Stomach (tissue), 9 donors: ENCODE results near the gene CES1. TPM values are rescaled to one million over a fixed set of nuclear protein-coding genes. Genes with fewer than 3 reads are reported as not detected.

Source experiments
- DNase-seq, 2 donors: peaks; one replicate each; pipeline versions ENCODE4 v3.0.0 to v3.0.0-alpha.2; 2013 to 2019
- H3K27ac ChIP-seq, 5 donors: fragments of 200-600 bp in 4 of 5; sonication (generic) in 4 of 5; one replicate each; pipeline ENCODE4 v1.5.1; 2013 to 2019; ENCODE audit warnings: mild to moderate bottlenecking in 1 of 5, moderate library complexity in 1 of 5
- H3K27me3 ChIP-seq, 3 donors: fragments of 200-600 bp; sonication (generic); one replicate each; pipeline ENCODE4 v1.5.1; 2017 to 2019; ENCODE audit warnings: mixed run types in 1 of 3
- H3K36me3 ChIP-seq, 4 donors: fragments of 200-600 bp; sonication (generic); 1 replicate in 3 of 4; 2 replicates in 1 of 4; pipeline ENCODE4 v1.5.1; 2016 to 2019
- H3K4me1 ChIP-seq, 4 donors: fragments of 200-600 bp; sonication (generic); one replicate each; pipeline ENCODE4 v1.5.1; 2016 to 2019
- H3K4me3 ChIP-seq, 4 donors: fragments of 200-600 bp; sonication (generic) in 3 of 4; one replicate each; pipeline ENCODE4 v1.5.1; 2016 to 2019; ENCODE audit warnings: mild to moderate bottlenecking in 1 of 4
- H3K9me3 ChIP-seq, 4 donors: fragments of 200-600 bp; sonication (generic); one replicate each; pipeline ENCODE4 v1.5.1; 2016 to 2019
- EP300 ChIP-seq: sonication (generic); formaldehyde crosslinking; IDR thresholded peaks from one replicate; pipeline ENCODE4 v1.6.1; 2017; ENCODE audit warnings: antibody characterized with exemption
- POLR2A ChIP-seq, 4 donors: fragments of 450-650 bp; IDR thresholded peaks; one replicate each; pipeline ENCODE4 v1.6.1; 2016; ENCODE audit warnings: antibody characterized with exemption in 4 of 4, control low read depth in 2 of 4, mild to moderate bottlenecking in 1 of 4, moderate library complexity in 1 of 4
- POLR2AphosphoS5 ChIP-seq, 3 donors: sonication (generic); formaldehyde crosslinking; IDR thresholded peaks; one replicate each; pipeline ENCODE4 v1.6.1; 2016; ENCODE audit warnings: antibody characterized with exemption in 3 of 3
- WGBS, 5 donors: extraction: QIAGEN DNeasy Blood & Tissue Kit in 3 of 5; methylation state at CpG; one replicate each; pipeline versions ENCODE4 v1.1.5 to v1.1.7; 2013 to 2018; 5-methylcytosine and 5-hydroxymethylcytosine counted together
- intact Hi-C: fragments of 100-400 bp; cut with DNase I; formaldehyde crosslinking; loops from one replicate; pipeline ENCODE4 v1.15.1; 2023; ENCODE audit warnings: low total_unique reads
- polyA plus RNA-seq, 3 donors: library from polyadenylated mRNA; stranded (reverse); fragments of 200-250 nt; gene quantifications; one replicate each; pipeline ENCODE4 v1.2.3, GENCODE V29; 2013
- total RNA-seq, 5 donors: library from RNA; depleted of rRNA; stranded (reverse); fragments of >200 nt; gene quantifications; one replicate each; pipeline versions ENCODE4 v1.1.0 to v1.2.3, GENCODE V29; 2014 to 2016
- TF ChIP-seq, protein P1 (sequence below), 7 experiments: fragments of 450-650 bp in 4 of 7; fragments of 200-600 bp in 3 of 7; sonication (generic) in 3 of 7; IDR thresholded peaks; one replicate each; pipeline ENCODE4 v1.5.1; 2016 to 2019; ENCODE audit warnings: antibody characterized with exemption in 7 of 7, control low read depth in 2 of 7, mild to moderate bottlenecking in 1 of 7
- donor health status: healthy with polysubstance abuse.
- donor health status: Bipolar disorder and iron deficiency.
- donor health status: healthy.

Gene CES1
- total and polyA plus RNA-seq, 8 donors = 2.6 to 173 (median 12.1) TPM; not detected in 1

DNA sequence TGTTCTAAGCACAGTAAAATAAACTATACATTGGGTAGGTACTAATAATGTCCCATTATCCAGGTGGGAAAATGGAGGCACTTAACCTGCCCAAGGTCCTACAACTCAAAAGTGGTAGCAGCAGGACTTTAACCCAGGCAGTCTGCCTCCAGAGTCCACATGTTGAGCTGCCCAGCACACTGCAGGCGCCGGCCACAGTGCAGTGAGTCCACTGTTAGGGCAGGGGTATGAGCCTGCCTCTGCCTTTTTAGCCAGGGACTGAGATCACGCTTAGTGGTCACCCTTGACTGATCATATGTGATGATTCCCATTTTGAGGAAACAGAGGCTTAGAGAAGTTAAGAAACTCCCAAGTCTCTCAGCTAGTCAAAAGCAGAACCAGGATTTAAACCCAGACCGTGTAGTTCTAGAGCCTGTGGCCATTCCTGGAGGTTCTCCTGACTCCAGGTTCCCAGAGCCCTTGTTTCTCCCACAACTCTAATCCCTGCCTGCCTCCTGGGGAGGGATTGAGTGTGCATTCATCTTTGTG, 8.4 kb downstream of the CES1 start:
- H3K27me3 ChIP-seq = peaks cover 0 to 51% (median 8%) of the 10 kb centered on the region in 3 donors
- no peaks in the 10 kb centered on the region for H3K4me1 ChIP-seq
- no peak overlapping the region for H3K27ac ChIP-seq
- H3K4me3 ChIP-seq = no peak overlapping the region
- no peak for TF ChIP-seq EP300
- TF ChIP-seq, protein P1, sequence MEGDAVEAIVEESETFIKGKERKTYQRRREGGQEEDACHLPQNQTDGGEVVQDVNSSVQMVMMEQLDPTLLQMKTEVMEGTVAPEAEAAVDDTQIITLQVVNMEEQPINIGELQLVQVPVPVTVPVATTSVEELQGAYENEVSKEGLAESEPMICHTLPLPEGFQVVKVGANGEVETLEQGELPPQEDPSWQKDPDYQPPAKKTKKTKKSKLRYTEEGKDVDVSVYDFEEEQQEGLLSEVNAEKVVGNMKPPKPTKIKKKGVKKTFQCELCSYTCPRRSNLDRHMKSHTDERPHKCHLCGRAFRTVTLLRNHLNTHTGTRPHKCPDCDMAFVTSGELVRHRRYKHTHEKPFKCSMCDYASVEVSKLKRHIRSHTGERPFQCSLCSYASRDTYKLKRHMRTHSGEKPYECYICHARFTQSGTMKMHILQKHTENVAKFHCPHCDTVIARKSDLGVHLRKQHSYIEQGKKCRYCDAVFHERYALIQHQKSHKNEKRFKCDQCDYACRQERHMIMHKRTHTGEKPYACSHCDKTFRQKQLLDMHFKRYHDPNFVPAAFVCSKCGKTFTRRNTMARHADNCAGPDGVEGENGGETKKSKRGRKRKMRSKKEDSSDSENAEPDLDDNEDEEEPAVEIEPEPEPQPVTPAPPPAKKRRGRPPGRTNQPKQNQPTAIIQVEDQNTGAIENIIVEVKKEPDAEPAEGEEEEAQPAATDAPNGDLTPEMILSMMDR (IDR thresholded peaks at IDR 0.05) = no peak
- no peak for TF ChIP-seq POLR2AphosphoS5 (IDR thresholded peaks at IDR 0.05)
- TF ChIP-seq POLR2A (IDR thresholded peaks at IDR 0.05) = no peak
- intact Hi-C loops = no loop called here
- WGBS, 5 donors = 87 to 90% (median 87%) methylated on average over 4 of the region's 4 CpGs
- no peaks in the 10 kb centered on the region for H3K9me3 ChIP-seq
- no peak for DNase-seq
- peaks cover 0 to 20% (median 0%) of the 10 kb centered on the region in 4 donors for H3K36me3 ChIP-seq

DNA sequence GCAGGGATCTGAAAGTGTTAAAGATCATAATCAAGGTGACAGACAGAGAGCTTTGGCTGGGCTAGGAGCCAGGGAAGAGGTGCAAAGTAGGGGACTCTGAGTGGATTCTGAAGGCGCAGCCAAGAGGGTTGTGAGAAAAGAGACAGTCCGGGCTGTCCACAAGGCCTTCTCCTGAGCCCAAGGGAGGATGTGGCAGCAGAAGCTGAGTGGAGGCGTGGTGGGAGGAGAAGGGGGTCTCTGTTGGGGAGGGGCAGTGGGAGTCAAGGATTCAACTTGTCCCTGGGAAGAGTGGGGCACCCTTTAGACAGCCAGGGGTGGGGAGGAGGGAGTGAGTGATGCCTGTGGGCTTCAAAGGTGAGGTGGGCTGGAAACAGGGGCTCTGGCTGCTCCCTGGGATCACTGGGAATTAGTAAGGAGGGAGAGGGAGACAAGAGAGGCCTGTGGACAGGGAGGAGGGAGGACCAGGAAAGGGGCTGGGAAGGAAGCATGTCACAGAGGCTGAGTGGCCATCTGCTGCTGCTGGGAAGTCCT, 10.6 kb downstream of the CES1 start:
- Histone ChIP-seq H3K36me3 (peaks cover 0 to 20% (median 0%) of the 10 kb centered on the region in 4 donors), H3K27me3 (peaks cover 0 to 53% (median 8%) of the 10 kb centered on the region in 3 donors), H3K4me3 (no peak overlapping the region), H3K27ac (no peak overlapping the region), H3K9me3 (no peaks in the 10 kb centered on the region), H3K4me1 (no peaks in the 10 kb centered on the region)
- DNase-seq = no peak
- intact Hi-C loops = no loop called here
- WGBS, 5 donors = 50 to 69% (median 68%) methylated on average over 3 of the region's 3 CpGs
- TF ChIP-seq POLR2A (IDR thresholded peaks at IDR 0.05) (no peak), POLR2AphosphoS5 (IDR thresholded peaks at IDR 0.05) (no peak), EP300 (no peak)
- TF ChIP-seq, protein P1 (IDR thresholded peaks at IDR 0.05) = no peak

DNA sequence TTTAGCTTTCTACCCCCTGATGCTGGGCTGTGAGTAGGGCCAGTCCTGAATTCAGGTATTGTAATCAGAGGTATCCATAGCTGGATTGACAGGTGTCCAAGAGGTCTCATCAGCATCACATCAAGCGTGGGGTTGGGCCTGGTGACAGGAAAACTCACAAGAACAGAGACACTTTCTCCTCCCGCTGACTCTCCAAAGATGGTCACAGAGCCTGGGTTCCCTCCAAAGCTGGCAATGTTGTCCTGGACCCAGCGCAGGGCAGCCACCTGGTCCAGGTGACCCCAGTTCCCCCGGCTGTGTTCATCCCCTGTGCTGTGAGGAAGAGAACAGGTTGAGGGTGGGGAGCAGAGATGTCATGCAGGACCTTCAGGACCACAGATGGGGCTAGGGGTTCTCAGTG, 11.7 kb downstream of the CES1 start:
- no peak overlapping the region for H3K4me3 ChIP-seq
- H3K27ac ChIP-seq = no peak overlapping the region
- TF ChIP-seq EP300 (no peak), POLR2AphosphoS5 (IDR thresholded peaks at IDR 0.05) (no peak), POLR2A (IDR thresholded peaks at IDR 0.05) (no peak)
- TF ChIP-seq, protein P1 (IDR thresholded peaks at IDR 0.05) = no peak
- 84 to 94% (median 89%) methylated on average over 4 of the region's 4 CpGs for WGBS, 5 donors
- no peaks in the 10 kb centered on the region for H3K9me3 ChIP-seq
- H3K4me1 ChIP-seq = no peaks in the 10 kb centered on the region
- DNase-seq = no peak
- H3K27me3 ChIP-seq = peaks cover 0 to 51% (median 8%) of the 10 kb centered on the region in 3 donors
- peaks cover 0 to 20% (median 0%) of the 10 kb centered on the region in 4 donors for H3K36me3 ChIP-seq
- intact Hi-C loops = no loop called here

DNA sequence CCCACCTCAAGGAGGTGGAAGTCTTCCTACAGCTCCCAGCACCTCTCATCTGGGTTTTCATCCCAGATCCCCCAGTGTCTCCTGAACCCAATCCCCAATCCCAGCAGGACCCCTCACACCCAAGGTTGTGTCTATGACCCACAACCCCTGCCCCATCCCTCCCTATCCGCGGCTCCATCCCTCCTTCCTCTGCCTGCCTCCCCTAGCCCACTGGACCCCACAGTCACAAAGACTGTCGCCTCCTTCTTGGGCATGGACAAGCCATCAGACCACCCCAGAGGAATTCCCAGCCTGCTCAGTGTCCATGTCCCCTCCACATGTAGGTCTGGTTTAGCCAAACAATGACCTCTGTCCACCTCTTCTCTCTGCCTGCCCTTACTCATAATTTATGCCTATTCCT, 12.3 kb downstream of the CES1 start:
- 84 to 96% (median 92%) methylated on average over 3 of the region's 3 CpGs for WGBS, 5 donors
- Histone ChIP-seq H3K36me3 (peaks cover 0 to 20% (median 0%) of the 10 kb centered on the region in 4 donors), H3K27me3 (peaks cover 0 to 48% (median 8%) of the 10 kb centered on the region in 3 donors), H3K27ac (no peak overlapping the region), H3K4me3 (no peak overlapping the region), H3K4me1 (no peaks in the 10 kb centered on the region), H3K9me3 (no peaks in the 10 kb centered on the region)
- TF ChIP-seq EP300 (no peak), POLR2A (IDR thresholded peaks at IDR 0.05) (no peak)
- TF ChIP-seq, protein P1 (IDR thresholded peaks at IDR 0.05) = no peak
- DNase-seq = no peak
- intact Hi-C loops = no loop called here
